ENCODE measurements around the gene FUNDC1. TPM values are rescaled to one million over a fixed set of nuclear protein-coding genes. Genes with fewer than 3 reads are reported as not detected.
A peak's percentile ranks its signal among the peaks of the same experiment; 100 is the strongest.

The FUNDC1 gene
- total RNA-seq, 1 donor from 2014 or later = 7.6 TPM

DNA sequence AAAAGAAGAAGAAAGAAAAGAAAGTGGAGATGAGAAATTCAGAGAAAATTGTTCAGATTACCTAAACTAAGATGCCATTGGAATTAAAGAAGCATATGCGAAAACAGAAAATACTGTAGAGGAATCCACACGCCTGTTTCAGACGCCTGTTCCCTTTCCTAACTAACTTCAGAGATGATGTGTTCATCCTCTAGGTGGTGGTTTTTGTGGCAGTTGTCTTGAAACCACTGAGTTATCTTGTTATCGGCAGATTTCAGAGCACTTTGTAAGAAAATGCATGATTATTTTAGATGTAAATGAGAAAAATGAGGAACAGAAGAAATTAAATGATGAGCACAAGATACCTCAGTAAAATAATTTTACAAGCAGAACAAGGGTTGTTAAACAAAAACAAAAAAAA, 48.3 kb downstream of the FUNDC1 start:
- no peak for DNase-seq (ENCODE audit: low read depth)
- TF ChIP-seq, protein P1, sequence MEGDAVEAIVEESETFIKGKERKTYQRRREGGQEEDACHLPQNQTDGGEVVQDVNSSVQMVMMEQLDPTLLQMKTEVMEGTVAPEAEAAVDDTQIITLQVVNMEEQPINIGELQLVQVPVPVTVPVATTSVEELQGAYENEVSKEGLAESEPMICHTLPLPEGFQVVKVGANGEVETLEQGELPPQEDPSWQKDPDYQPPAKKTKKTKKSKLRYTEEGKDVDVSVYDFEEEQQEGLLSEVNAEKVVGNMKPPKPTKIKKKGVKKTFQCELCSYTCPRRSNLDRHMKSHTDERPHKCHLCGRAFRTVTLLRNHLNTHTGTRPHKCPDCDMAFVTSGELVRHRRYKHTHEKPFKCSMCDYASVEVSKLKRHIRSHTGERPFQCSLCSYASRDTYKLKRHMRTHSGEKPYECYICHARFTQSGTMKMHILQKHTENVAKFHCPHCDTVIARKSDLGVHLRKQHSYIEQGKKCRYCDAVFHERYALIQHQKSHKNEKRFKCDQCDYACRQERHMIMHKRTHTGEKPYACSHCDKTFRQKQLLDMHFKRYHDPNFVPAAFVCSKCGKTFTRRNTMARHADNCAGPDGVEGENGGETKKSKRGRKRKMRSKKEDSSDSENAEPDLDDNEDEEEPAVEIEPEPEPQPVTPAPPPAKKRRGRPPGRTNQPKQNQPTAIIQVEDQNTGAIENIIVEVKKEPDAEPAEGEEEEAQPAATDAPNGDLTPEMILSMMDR (IDR thresholded peaks at IDR 0.05; ENCODE audit: insufficient read depth, low read length, severe bottlenecking) = no peak
- Histone ChIP-seq H3K36me3 (ENCODE audit: control insufficient read depth, insufficient read depth, low read length) (no peaks in the 10 kb centered on the region), H3K27me3 (ENCODE audit: control insufficient read depth, insufficient read depth, low read length) (no peaks in the 10 kb centered on the region), H3K4me3 (ENCODE audit: low read depth, low read length) (no peak overlapping the region)
- FAIRE-seq = no peak

DNA sequence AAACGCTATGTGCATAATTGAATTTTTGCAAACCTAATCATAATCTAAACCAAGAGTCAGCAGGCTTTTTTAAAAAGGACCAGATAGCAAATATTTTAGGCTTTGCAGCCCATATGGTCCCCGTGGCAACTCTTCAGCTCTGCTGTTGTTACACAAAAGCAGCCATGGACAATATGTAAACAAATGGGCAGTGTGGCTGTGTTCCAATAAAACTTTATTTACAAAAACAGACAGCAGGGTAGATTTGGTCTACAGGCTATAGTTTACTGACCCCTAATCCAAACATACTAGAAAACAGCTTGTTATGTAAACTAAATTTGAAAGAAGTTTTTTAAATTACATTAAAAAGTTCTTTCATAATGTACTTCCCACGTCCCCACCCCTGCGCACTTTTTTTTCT, 53.1 kb downstream of the FUNDC1 start:
- no peak overlapping the region for H3K4me3 ChIP-seq (ENCODE audit: low read depth, low read length)
- DNase-seq (ENCODE audit: low read depth) = no peak
- H3K36me3 ChIP-seq (ENCODE audit: control insufficient read depth, insufficient read depth, low read length) = no peaks in the 10 kb centered on the region
- H3K27me3 ChIP-seq (ENCODE audit: control insufficient read depth, insufficient read depth, low read length) = no peaks in the 10 kb centered on the region
- TF ChIP-seq, protein P1 (IDR thresholded peaks at IDR 0.05; ENCODE audit: insufficient read depth, low read length, severe bottlenecking) = no peak
- no peak for FAIRE-seq

DNA sequence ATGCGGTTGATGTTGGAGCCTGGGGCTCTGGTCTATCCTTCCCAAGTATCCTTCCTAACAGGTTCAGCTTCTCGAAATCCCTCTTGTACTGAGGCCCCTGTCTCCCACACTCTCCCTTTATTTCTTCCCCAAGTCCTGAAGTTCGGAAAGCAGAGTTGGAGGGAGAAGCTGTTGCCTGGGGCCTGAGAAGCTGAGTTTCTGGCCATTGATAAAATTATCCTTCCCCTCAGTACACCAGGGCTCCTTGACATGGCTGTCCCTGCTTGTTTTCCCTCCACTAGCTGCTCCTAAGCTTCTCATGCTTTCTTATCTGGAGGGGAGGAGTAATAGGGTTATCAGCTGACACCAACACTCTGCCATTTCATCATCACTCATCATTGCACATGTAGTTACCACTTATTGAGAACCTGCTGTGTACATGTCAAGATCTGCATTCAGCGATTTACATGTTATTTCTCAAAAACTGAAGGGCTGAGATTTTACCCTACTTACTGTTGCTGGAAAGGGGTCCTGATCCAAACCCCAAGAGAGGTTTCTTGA, 58.0 kb downstream of the FUNDC1 start:
- FAIRE-seq (no peak), DNase-seq (ENCODE audit: low read depth) (no peak)
- Histone ChIP-seq H3K36me3 (ENCODE audit: control insufficient read depth, insufficient read depth, low read length) (no peaks in the 10 kb centered on the region), H3K27me3 (ENCODE audit: control insufficient read depth, insufficient read depth, low read length) (no peaks in the 10 kb centered on the region), H3K4me3 (ENCODE audit: low read depth, low read length) (no peak overlapping the region)
- TF ChIP-seq, protein P1 (IDR thresholded peaks at IDR 0.05; ENCODE audit: insufficient read depth, low read length, severe bottlenecking) = no peak

DNA sequence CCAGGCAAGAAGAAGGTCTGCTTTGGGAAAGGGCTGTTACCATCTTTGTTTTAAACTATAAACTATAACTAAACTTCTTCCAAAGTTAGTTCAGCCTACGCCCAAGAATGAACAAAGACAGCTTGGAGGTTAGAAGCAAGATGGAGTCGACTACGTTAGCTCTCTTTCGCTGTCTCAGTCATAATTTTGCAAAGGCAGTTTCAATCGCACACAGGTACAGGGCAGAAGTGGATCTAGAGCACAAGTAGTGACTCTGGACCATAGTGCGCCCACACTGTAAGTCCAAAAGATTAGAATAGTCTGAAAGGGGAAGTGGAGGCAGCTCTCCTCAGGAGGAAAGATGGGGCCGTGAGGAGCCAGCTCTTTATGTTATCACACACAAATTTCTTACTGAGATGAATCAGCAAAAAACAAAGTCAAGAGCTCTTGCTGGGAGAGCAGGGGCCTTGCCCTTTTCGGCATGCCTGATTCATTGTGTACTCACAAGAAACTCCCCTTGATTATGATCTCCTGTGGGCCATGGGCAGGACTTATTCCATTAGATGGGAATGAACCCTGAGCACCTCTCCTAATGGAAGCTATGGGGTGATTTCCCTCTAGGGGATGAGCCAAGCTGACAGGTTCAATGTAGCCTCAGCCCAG, 58.6 kb downstream of the FUNDC1 start:
- DNase-seq (ENCODE audit: low read depth) = peak; percentile 51
- TF ChIP-seq, protein P1 (IDR thresholded peaks at IDR 0.05; ENCODE audit: insufficient read depth, low read length, severe bottlenecking) = no peak
- H3K4me3 ChIP-seq (ENCODE audit: low read depth, low read length) = no peak overlapping the region
- FAIRE-seq = no peak
- H3K36me3 ChIP-seq (ENCODE audit: control insufficient read depth, insufficient read depth, low read length) = no peaks in the 10 kb centered on the region
- H3K27me3 ChIP-seq (ENCODE audit: control insufficient read depth, insufficient read depth, low read length) = no peaks in the 10 kb centered on the region

DNA sequence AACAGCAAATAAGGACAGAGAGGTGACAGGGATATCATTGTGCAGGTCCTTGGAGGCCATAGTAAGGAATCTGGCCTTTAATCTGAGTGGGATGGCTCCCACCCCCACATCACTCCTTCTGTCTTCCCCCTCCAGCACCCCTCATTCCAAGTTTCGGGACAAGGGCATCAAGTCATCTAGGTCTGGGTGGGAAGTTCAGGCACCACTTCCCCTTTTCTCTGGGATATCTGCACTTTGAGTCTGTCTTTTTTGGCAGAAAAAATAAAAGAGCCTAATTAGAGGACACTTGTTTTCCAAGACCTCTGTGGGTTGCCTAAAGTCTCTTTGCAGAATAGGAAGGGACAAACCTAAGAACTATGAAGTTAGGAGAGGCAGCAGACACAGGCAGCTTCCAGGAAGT, 60.1 kb downstream of the FUNDC1 start:
- Histone ChIP-seq H3K36me3 (ENCODE audit: control insufficient read depth, insufficient read depth, low read length) (no peaks in the 10 kb centered on the region), H3K4me3 (ENCODE audit: low read depth, low read length) (no peak overlapping the region), H3K27me3 (ENCODE audit: control insufficient read depth, insufficient read depth, low read length) (no peaks in the 10 kb centered on the region)
- FAIRE-seq = no peak
- no peak for DNase-seq (ENCODE audit: low read depth)
- TF ChIP-seq, protein P1 (IDR thresholded peaks at IDR 0.05; ENCODE audit: insufficient read depth, low read length, severe bottlenecking) = no peak

DNA sequence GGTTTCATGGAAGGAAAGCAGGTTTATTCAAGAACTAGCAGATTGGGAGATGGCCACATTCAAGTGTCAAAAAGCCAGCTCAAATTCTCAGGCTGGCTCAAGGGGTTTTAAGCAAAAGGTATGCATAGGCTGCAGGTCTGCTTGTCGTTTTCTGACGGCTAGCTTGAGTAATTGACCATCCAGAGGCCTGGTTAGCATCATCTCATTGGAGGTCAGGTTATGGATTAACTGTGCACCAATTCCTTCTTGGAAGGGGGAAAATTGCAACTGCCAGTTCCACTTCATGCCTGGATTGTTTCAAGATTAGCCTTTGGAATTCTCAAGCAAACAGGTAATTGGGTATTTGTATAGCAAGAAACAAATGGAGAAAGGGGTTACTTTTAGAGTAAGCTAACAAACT, 62.1 kb downstream of the FUNDC1 start:
- no peaks in the 10 kb centered on the region for H3K36me3 ChIP-seq (ENCODE audit: control insufficient read depth, insufficient read depth, low read length)
- FAIRE-seq (no peak), DNase-seq (ENCODE audit: low read depth) (no peak)
- no peaks in the 10 kb centered on the region for H3K27me3 ChIP-seq (ENCODE audit: control insufficient read depth, insufficient read depth, low read length)
- TF ChIP-seq, protein P1 (IDR thresholded peaks at IDR 0.05; ENCODE audit: insufficient read depth, low read length, severe bottlenecking) = no peak
- no peak overlapping the region for H3K4me3 ChIP-seq (ENCODE audit: low read depth, low read length)

All from bronchial epithelial cell (primary cell).